Smooth muscle cell (in vitro differentiated cells): Measurements from ENCODE around the gene NUP210. TPM values are rescaled to one million over a fixed set of nuclear protein-coding genes. Genes with fewer than 3 reads are reported as not detected.

Experiments used
- DNase-seq: peaks from one replicate; lab custom pipeline; 2025; ENCODE audit not compliant: unreplicated experiment; lab: John Stamatoyannopoulos, UW
- H2AFZ ChIP-seq: fragments of 200-600 bp; sonication (generic); 2 replicates; pipeline ENCODE4 v1.6.0; 2016; ENCODE audit warnings: antibody characterized with exemption, low read depth, mild to moderate bottlenecking
- H3F3A ChIP-seq: fragments of 200-600 bp; sonication (generic); 2 replicates; pipeline ENCODE4 v1.6.0; 2017; ENCODE audit warnings: antibody characterized with exemption, low read depth
- H3K27ac ChIP-seq: fragments of 200-600 bp; sonication (generic); 2 replicates; pipeline ENCODE4 v1.5.1; 2016; ENCODE audit warnings: low read depth, mild to moderate bottlenecking
- H3K27me3 ChIP-seq: fragments of 200-600 bp; sonication (generic); 2 replicates; pipeline ENCODE4 v1.6.1; 2016; ENCODE audit warnings: low read depth, mild to moderate bottlenecking
- H3K36me3 ChIP-seq: fragments of 200-600 bp; sonication (generic); 2 replicates; pipeline ENCODE4 v1.5.1; 2016; ENCODE audit warnings: low read depth
- H3K4me1 ChIP-seq: fragments of 200-600 bp; sonication (generic); 2 replicates; pipeline ENCODE4 v1.5.1; 2016; ENCODE audit warnings: low read depth
- H3K4me2 ChIP-seq: fragments of 200-600 bp; sonication (generic); 2 replicates; pipeline ENCODE4 v1.6.0; 2016; ENCODE audit warnings: mild to moderate bottlenecking
- H3K4me3 ChIP-seq: fragments of 200-600 bp; sonication (generic); 2 replicates; pipeline ENCODE4 v1.5.1; 2016; ENCODE audit warnings: mild to moderate bottlenecking
- H3K79me2 ChIP-seq: fragments of 200-600 bp; sonication (generic); 2 replicates; pipeline ENCODE4 v1.6.0; 2016; ENCODE audit warnings: low read depth, mild to moderate bottlenecking
- H3K9ac ChIP-seq: fragments of 200-600 bp; sonication (generic); 2 replicates; pipeline ENCODE4 v1.6.0; 2016; ENCODE audit warnings: low read depth
- H3K9me3 ChIP-seq: fragments of 200-600 bp; sonication (generic); replicated peaks from 2 replicates; pipeline ENCODE4 v1.5.1; 2016; ENCODE audit warnings: low read depth
- H4K20me1 ChIP-seq: fragments of 200-600 bp; sonication (generic); 2 replicates; pipeline ENCODE4 v1.6.0; 2016; ENCODE audit warnings: low read depth
- WGBS: methylation state at CpG from one replicate; pipeline ENCODE4 v1.1.7; 2016; ENCODE audit warnings: low lambda C conversion rate; 5-methylcytosine and 5-hydroxymethylcytosine counted together
- polyA plus RNA-seq: library from polyadenylated mRNA; unstranded; fragments of >200 nt; fragmentation: Nextera tagmentation; extraction: Ambion mirVana; gene quantifications from 2 replicates; pipeline ENCODE4 v1.2.1, GENCODE V29; 2016
- total RNA-seq: library from RNA; depleted of rRNA; stranded (reverse); fragments of >200 nt; gene quantifications from 2 replicates; pipeline ENCODE4 v1.2.3, GENCODE V29; 2014
- TF ChIP-seq, protein P1 (sequence below): fragments of 200-600 bp; sonication (generic); IDR thresholded peaks from 2 replicates; pipeline ENCODE4 v1.5.1; 2017; ENCODE audit warnings: borderline replicate concordance, mild to moderate bottlenecking, antibody characterized with exemption; ENCODE audit not compliant: insufficient read depth, poor library complexity, severe bottlenecking

NUP210 gene
- total and polyA plus RNA-seq, 2 experiments from 2014 or later, result 0.35 to 1.5 TPM

DNA sequence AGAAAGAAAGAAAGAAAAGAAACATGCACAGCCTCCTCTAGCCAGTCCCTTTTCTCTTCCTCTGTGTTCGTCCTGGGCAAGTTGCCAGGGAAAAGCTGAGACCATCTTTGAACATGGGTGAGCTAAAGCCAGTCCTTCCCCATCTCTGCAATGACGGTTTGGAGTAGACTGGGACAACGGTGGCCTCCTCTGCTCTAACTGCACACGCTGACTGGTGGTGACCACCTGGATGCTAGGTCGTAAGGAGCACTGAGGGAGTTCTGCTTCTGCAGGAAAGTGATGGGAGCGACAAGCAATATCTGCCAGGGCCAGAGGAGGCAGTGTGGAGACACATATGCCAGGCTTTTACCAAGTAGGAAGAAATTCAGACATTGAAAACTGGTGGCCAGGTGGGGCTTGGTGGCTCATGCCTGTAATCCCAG, 111.7 kb downstream of the NUP210 start:
- no peaks in the 10 kb centered on the region for H3K4me1 ChIP-seq
- H3K27ac ChIP-seq, result no peak overlapping the region
- 50% methylated on average over 6 of the region's 6 CpGs for WGBS
- H3K9ac ChIP-seq, result no peak overlapping the region
- TF ChIP-seq, protein P1, sequence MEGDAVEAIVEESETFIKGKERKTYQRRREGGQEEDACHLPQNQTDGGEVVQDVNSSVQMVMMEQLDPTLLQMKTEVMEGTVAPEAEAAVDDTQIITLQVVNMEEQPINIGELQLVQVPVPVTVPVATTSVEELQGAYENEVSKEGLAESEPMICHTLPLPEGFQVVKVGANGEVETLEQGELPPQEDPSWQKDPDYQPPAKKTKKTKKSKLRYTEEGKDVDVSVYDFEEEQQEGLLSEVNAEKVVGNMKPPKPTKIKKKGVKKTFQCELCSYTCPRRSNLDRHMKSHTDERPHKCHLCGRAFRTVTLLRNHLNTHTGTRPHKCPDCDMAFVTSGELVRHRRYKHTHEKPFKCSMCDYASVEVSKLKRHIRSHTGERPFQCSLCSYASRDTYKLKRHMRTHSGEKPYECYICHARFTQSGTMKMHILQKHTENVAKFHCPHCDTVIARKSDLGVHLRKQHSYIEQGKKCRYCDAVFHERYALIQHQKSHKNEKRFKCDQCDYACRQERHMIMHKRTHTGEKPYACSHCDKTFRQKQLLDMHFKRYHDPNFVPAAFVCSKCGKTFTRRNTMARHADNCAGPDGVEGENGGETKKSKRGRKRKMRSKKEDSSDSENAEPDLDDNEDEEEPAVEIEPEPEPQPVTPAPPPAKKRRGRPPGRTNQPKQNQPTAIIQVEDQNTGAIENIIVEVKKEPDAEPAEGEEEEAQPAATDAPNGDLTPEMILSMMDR, result peak; percentile 38
- H3K4me3 ChIP-seq, result no peak overlapping the region
- no peak overlapping the region for H2AFZ ChIP-seq
- H3K4me2 ChIP-seq, result no peak overlapping the region
- no peak for DNase-seq
- H3K79me2 ChIP-seq, result no peaks in the 10 kb centered on the region
- no peaks in the 10 kb centered on the region for H4K20me1 ChIP-seq
- no peaks in the 10 kb centered on the region for H3K36me3 ChIP-seq
- H3K27me3 ChIP-seq, result no peaks in the 10 kb centered on the region
- H3F3A ChIP-seq, result no peaks in the 10 kb centered on the region
- no peaks in the 10 kb centered on the region for H3K9me3 ChIP-seq

DNA sequence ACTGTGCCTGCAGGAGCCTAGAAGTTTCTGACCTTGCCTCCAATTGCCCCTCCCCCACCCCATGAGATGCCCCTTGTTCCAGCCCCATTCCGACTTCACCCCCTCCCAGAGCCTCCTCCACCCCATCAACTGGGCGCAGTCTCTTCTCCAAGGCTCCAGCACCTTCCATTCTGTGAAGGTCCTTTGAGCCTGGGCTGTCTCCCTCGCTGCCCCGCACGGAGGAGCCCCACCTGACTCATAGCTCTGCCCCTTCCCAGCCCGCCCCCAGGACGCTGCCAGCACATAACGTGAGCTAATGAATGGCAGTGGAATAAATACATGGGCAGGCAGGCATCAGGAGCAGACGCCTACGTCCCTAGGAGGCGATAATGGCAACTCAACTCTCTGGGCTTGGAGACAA, 113.1 kb downstream of the NUP210 start:
- no peak overlapping the region for H3K4me3 ChIP-seq
- no peaks in the 10 kb centered on the region for H4K20me1 ChIP-seq
- H3K9ac ChIP-seq, result no peak overlapping the region
- no peaks in the 10 kb centered on the region for H3K79me2 ChIP-seq
- H3K9me3 ChIP-seq, result no peaks in the 10 kb centered on the region
- H3K36me3 ChIP-seq, result no peaks in the 10 kb centered on the region
- no peak for DNase-seq
- H3F3A ChIP-seq, result no peaks in the 10 kb centered on the region
- H3K4me1 ChIP-seq, result no peaks in the 10 kb centered on the region
- H2AFZ ChIP-seq, result no peak overlapping the region
- no peaks in the 10 kb centered on the region for H3K27me3 ChIP-seq
- H3K4me2 ChIP-seq, result no peak overlapping the region
- TF ChIP-seq, protein P1, result no peak
- 78% methylated on average over 9 of the region's 11 CpGs for WGBS
- no peak overlapping the region for H3K27ac ChIP-seq

DNA sequence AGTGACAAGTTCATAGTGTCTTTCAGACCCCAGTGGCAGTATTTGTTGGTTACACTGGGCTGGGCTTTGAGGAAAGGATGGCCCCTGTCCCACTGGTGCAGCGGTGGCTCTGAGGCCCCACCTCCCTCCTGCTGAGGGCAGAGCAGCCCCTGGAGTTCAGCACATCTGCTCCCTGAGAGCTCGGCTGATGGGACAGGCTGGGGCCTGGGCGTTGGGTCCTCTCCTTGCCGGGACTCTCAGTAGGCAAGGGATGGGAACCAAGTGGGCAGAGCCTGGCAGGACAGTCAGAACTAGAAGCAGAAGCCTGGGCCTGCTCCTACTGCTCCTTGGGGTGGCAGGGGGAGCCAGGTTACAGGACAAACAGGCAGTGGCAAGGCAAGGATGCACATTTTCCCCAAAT, 114.5 kb downstream of the NUP210 start:
- H3K9ac ChIP-seq, result no peak overlapping the region
- DNase-seq, result no peak
- no peaks in the 10 kb centered on the region for H3K36me3 ChIP-seq
- H3K79me2 ChIP-seq, result no peaks in the 10 kb centered on the region
- no peaks in the 10 kb centered on the region for H3K27me3 ChIP-seq
- no peak overlapping the region for H3K4me2 ChIP-seq
- H3F3A ChIP-seq, result no peaks in the 10 kb centered on the region
- no peak overlapping the region for H2AFZ ChIP-seq
- H3K4me1 ChIP-seq, result peaks cover 5% of the 10 kb centered on the region
- no peaks in the 10 kb centered on the region for H3K9me3 ChIP-seq
- TF ChIP-seq, protein P1, result no peak
- WGBS, result 77% methylated on average over 4 of the region's 4 CpGs
- H3K4me3 ChIP-seq, result no peak overlapping the region
- H3K27ac ChIP-seq, result no peak overlapping the region
- no peaks in the 10 kb centered on the region for H4K20me1 ChIP-seq

DNA sequence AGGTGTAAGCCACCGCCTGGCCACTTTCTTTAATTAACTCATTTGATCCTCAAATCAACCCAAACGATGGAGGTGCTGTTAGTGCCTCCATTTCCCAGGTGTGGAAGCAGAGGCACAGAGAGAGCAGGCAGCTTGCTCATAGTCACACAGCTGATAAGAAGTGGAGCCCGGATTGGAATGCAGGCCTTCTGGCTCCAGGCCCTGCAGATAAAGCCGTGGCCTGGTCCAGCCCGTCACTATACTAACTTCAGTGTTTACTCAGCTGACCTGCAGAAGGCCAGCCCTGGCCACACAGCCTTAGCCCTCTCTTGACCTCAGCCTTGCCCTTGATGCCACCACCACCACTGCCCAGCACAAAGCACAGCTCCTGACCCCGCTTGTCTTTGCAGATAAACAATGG, 116.7 kb downstream of the NUP210 start:
- Histone ChIP-seq H3K79me2 (no peaks in the 10 kb centered on the region), H3F3A (no peaks in the 10 kb centered on the region), H3K9me3 (no peaks in the 10 kb centered on the region), H3K4me1 (peaks cover 5% of the 10 kb centered on the region), H3K27me3 (no peaks in the 10 kb centered on the region), H4K20me1 (no peaks in the 10 kb centered on the region), H2AFZ (no peak overlapping the region), H3K36me3 (no peaks in the 10 kb centered on the region), H3K9ac (no peak overlapping the region), H3K27ac (no peak overlapping the region), H3K4me3 (no peak overlapping the region), H3K4me2 (no peak overlapping the region)
- TF ChIP-seq, protein P1, result no peak
- WGBS, result 55% methylated on average over 6 of the region's 6 CpGs
- DNase-seq, result no peak
